Loucy (cell line): Measurements from ENCODE around the gene HBS1L.

ENCODE experiments used
- H2AFZ ChIP-seq: fragments of 200-600 bp; sonication (generic); 2 replicates; pipeline ENCODE4 v1.6.0; 2016; ENCODE audit warnings: antibody characterized with exemption, mild to moderate bottlenecking, low read length, moderate library complexity
- H3F3A ChIP-seq: fragments of 200-600 bp; 2 replicates; pipeline ENCODE4 v1.6.0; 2016; ENCODE audit warnings: antibody characterized with exemption, low read depth, mild to moderate bottlenecking
- H3K27me3 ChIP-seq: fragments of 200-600 bp; sonication (generic); 2 replicates; pipeline ENCODE4 v1.6.1; 2014; ENCODE audit warnings: low read length, mild to moderate bottlenecking; ENCODE audit not compliant: insufficient read depth, poor library complexity, severe bottlenecking
- H3K36me3 ChIP-seq: fragments of 200-600 bp; sonication (generic); 2 replicates; pipeline ENCODE4 v1.6.1; 2016; ENCODE audit warnings: low read length; ENCODE audit not compliant: insufficient read depth
- H3K4me1 ChIP-seq: fragments of 200-600 bp; sonication (generic); 2 replicates; pipeline ENCODE4 v1.5.1; 2014; ENCODE audit warnings: low read length, mild to moderate bottlenecking; ENCODE audit not compliant: insufficient read depth, poor library complexity, severe bottlenecking
- H3K4me2 ChIP-seq: fragments of 200-600 bp; sonication (generic); 2 replicates; pipeline ENCODE4 v1.6.0; 2014; ENCODE audit warnings: antibody characterized with exemption, low read length, low read depth, mild to moderate bottlenecking; ENCODE audit not compliant: poor library complexity, severe bottlenecking
- H3K4me3 ChIP-seq: fragments of 200-600 bp; sonication (generic); 2 replicates; pipeline ENCODE4 v1.5.1; 2014; ENCODE audit warnings: low read length, mild to moderate bottlenecking, mixed read lengths; ENCODE audit not compliant: poor library complexity, severe bottlenecking
- H3K79me2 ChIP-seq: fragments of 200-600 bp; sonication (generic); 2 replicates; pipeline ENCODE4 v1.6.1; 2014; ENCODE audit warnings: low read length; ENCODE audit not compliant: insufficient read depth
- H3K9ac ChIP-seq: fragments of 200-600 bp; sonication (generic); 2 replicates; pipeline ENCODE4 v1.6.0; 2014; ENCODE audit warnings: mild to moderate bottlenecking, low read depth, low read length, moderate library complexity; ENCODE audit not compliant: poor library complexity, severe bottlenecking
- H3K9me2 ChIP-seq: fragments of 200-600 bp; sonication (generic); replicated peaks from 2 replicates; pipeline ENCODE4 v1.6.1; 2016; ENCODE audit warnings: low read depth, low read length, mixed read lengths
- H3K9me3 ChIP-seq: fragments of 200-600 bp; sonication (generic); 2 replicates; pipeline ENCODE4 v1.6.1; 2014; ENCODE audit warnings: mild to moderate bottlenecking, antibody characterized with exemption, low read length, low read depth; ENCODE audit not compliant: insufficient read depth
- H4K20me1 ChIP-seq: fragments of 200-600 bp; sonication (generic); 2 replicates; pipeline ENCODE4 v1.6.0; 2014; ENCODE audit warnings: antibody characterized with exemption, low read length, mild to moderate bottlenecking; ENCODE audit not compliant: insufficient read depth, poor library complexity, severe bottlenecking
- EZH2phosphoT487 ChIP-seq: fragments of 200-600 bp; IDR thresholded peaks from 2 replicates; pipeline ENCODE4 v1.6.1; 2018; ENCODE audit warnings: antibody characterized with exemption, mild to moderate bottlenecking, moderate library complexity, borderline replicate concordance
- TF ChIP-seq, protein P1 (sequence below): fragments of 200-600 bp; sonication (generic); conservative IDR thresholded peaks from 2 replicates; pipeline ENCODE4 v1.5.1; 2014; ENCODE audit warnings: mild to moderate bottlenecking, antibody characterized with exemption, low read length

HBS1L gene

DNA sequence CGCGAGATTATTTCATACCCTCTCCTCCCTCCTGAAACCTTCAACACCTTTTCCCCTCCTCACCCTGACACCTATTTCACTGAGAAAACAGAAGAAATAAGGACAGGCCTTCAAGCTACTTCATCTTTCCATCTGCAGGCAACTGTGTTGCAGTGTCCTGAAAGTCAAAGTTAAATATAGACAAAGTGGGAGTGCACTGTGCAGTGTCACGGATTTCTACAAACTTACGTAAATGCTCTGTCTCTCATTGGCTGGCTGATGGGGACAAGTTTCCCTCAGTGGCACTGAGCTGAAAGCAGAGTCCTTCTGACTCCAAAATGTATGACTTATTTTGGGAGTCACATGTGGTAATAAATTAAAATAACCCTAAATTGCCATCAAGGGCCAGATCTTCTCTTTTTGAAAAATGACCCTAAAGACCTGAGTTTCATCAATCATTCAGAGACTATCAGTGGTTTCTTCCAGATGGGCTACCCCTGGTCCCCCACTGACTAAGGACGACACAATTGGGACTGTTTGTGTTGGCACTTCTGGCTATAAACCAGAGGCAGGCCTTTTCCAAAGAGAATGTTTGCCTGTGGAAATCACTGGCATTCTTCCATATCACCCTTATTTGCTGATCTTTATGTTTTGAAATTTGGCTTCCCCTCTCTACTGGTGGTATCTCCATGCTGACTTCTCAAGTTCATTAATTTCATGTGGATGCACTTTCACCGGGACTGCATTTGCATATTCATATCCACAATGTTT, 126.3 kb downstream of the HBS1L start:
- Histone ChIP-seq H3K9me2 (no peaks in the 10 kb centered on the region), H3K27me3 (no peaks in the 10 kb centered on the region), H3K4me2 (no peak overlapping the region), H3K9me3 (no peaks in the 10 kb centered on the region), H3K79me2 (no peaks in the 10 kb centered on the region), H4K20me1 (no peaks in the 10 kb centered on the region), H3K4me3 (no peak overlapping the region), H3K9ac (no peak overlapping the region), H3K4me1 (no peaks in the 10 kb centered on the region), H3F3A (no peaks in the 10 kb centered on the region), H2AFZ (no peak overlapping the region), H3K36me3 (no peaks in the 10 kb centered on the region)
- TF ChIP-seq, protein P1, sequence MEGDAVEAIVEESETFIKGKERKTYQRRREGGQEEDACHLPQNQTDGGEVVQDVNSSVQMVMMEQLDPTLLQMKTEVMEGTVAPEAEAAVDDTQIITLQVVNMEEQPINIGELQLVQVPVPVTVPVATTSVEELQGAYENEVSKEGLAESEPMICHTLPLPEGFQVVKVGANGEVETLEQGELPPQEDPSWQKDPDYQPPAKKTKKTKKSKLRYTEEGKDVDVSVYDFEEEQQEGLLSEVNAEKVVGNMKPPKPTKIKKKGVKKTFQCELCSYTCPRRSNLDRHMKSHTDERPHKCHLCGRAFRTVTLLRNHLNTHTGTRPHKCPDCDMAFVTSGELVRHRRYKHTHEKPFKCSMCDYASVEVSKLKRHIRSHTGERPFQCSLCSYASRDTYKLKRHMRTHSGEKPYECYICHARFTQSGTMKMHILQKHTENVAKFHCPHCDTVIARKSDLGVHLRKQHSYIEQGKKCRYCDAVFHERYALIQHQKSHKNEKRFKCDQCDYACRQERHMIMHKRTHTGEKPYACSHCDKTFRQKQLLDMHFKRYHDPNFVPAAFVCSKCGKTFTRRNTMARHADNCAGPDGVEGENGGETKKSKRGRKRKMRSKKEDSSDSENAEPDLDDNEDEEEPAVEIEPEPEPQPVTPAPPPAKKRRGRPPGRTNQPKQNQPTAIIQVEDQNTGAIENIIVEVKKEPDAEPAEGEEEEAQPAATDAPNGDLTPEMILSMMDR = no peak
- TF ChIP-seq EZH2phosphoT487 = no peak

DNA sequence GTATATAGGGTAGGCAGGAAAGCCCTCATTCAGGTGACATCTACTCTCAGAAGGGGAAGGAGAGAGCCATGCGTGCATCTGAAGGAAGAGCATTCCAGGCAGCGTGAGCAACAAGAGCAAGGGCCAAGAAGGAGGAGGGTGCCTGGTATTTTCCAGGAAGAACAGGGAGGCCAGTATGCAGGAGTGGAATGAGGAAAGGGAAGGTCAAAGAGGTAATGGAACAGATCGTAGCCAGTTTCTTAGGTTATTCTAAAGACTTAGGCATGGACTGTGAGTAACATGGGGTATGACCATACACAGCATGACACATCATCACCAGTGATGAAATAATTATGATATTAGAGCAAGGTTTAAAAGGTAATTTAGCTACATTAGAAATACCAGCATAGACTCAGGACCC, 128.8 kb downstream of the HBS1L start:
- no peaks in the 10 kb centered on the region for H3K4me1 ChIP-seq
- no peak overlapping the region for H2AFZ ChIP-seq
- no peaks in the 10 kb centered on the region for H3F3A ChIP-seq
- no peaks in the 10 kb centered on the region for H3K36me3 ChIP-seq
- no peak overlapping the region for H3K4me3 ChIP-seq
- H3K9me2 ChIP-seq = no peaks in the 10 kb centered on the region
- no peak overlapping the region for H3K4me2 ChIP-seq
- no peak overlapping the region for H3K9ac ChIP-seq
- H3K79me2 ChIP-seq = no peaks in the 10 kb centered on the region
- no peaks in the 10 kb centered on the region for H3K9me3 ChIP-seq
- no peaks in the 10 kb centered on the region for H3K27me3 ChIP-seq
- no peaks in the 10 kb centered on the region for H4K20me1 ChIP-seq
- TF ChIP-seq EZH2phosphoT487 = no peak
- TF ChIP-seq, protein P1 = no peak

DNA sequence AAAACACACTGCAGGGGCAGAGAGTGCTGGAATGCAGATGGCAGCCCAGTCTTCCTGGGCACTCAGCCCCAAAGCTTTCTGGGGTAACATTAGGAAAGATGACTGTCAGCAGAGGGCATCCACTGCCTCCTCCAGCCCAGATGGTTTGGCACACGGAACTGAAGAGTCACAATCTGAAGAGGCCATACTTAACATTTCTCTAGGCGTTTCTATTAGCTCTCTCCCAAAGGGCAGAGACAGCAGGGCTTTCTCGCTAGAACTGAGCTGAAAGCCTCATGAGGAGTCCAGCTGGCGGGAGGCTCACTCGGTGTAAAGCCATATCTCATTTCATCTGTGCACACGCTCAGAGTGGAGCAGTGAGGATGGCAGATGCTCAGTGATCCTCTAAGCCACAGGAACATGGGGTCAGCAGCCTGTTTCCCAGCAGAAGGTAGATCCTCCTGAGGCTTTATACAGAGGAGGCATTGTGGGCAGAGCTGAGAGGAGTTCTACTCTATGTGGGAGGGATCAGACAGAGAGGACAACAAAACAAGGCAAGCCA, 132.8 kb downstream of the HBS1L start:
- H4K20me1 ChIP-seq = no peaks in the 10 kb centered on the region
- H3F3A ChIP-seq = no peaks in the 10 kb centered on the region
- H2AFZ ChIP-seq = no peak overlapping the region
- no peak overlapping the region for H3K9ac ChIP-seq
- H3K4me2 ChIP-seq = no peak overlapping the region
- H3K9me3 ChIP-seq = no peaks in the 10 kb centered on the region
- TF ChIP-seq EZH2phosphoT487 = no peak
- TF ChIP-seq, protein P1 = no peak
- H3K4me1 ChIP-seq = no peaks in the 10 kb centered on the region
- no peak overlapping the region for H3K4me3 ChIP-seq
- H3K9me2 ChIP-seq = no peaks in the 10 kb centered on the region
- H3K36me3 ChIP-seq = no peaks in the 10 kb centered on the region
- H3K79me2 ChIP-seq = no peaks in the 10 kb centered on the region
- H3K27me3 ChIP-seq = no peaks in the 10 kb centered on the region
